Mucosa of rectum (tissue), 2 donors: Measurements from ENCODE around the gene SPDYE3.
A peak's percentile ranks its signal among the peaks of the same experiment; 100 is the strongest.
"Not testable (repeated sequence)": the region's sequence is repeated elsewhere in the genome, so short reads cannot be mapped to it uniquely, and the experiment has no call there.

Experiments used
- H3K27ac ChIP-seq, 2 donors: one replicate each; pipeline ENCODE4 v1.7.0; 2013; ENCODE audit warnings: inconsistent platforms in 2 of 2, low read depth in 2 of 2, low read length in 2 of 2
- H3K27me3 ChIP-seq, 2 donors: one replicate each; pipeline ENCODE4 v1.7.0; 2013; ENCODE audit warnings: low read length in 2 of 2; ENCODE audit not compliant: control insufficient read depth in 2 of 2, insufficient read depth in 2 of 2
- H3K36me3 ChIP-seq, 2 donors: one replicate each; pipeline ENCODE4 v1.7.0; 2013; ENCODE audit warnings: low read length in 2 of 2; ENCODE audit not compliant: control insufficient read depth in 2 of 2, insufficient read depth in 2 of 2
- H3K4me1 ChIP-seq, 2 donors: one replicate each; pipeline ENCODE4 v1.7.0; 2013; ENCODE audit warnings: low read length in 2 of 2, mild to moderate bottlenecking in 1 of 2; ENCODE audit not compliant: control insufficient read depth in 2 of 2, insufficient read depth in 2 of 2
- H3K4me3 ChIP-seq, 2 donors: one replicate each; pipeline ENCODE4 v1.7.0; 2013; ENCODE audit warnings: low read length in 2 of 2
- H3K9ac ChIP-seq, 2 donors: one replicate each; pipeline ENCODE4 v1.7.0; 2013; ENCODE audit warnings: low read length in 2 of 2, low read depth in 1 of 2, mild to moderate bottlenecking in 1 of 2
- H3K9me3 ChIP-seq, 2 donors: one replicate each; pipeline ENCODE4 v1.7.0; 2013; ENCODE audit warnings: low read length in 2 of 2; ENCODE audit not compliant: control insufficient read depth in 2 of 2
- donor health status: healthy.
- donor health status: Normal muscosa, but diverticular disease.

Gene SPDYE3

DNA sequence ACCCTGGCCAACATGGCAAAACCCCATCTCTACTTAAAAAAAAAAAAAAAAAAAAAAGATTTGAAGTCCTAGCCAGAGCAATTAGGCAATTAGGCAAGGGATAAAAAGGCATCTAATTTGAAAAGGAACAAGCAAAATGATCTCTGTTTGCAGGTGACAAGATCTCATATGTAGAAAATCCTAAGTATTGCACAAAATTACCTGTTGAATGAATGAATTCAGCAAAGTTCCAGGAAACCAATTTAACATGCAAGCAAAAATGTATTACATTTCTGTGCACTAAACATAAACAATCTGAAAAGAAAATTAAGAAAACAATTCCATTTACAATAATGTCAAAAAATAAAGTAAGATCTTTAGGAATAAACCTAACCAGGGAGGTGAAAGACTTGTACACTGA lies 55.6 kb downstream of the SPDYE3 start:
- Histone ChIP-seq H3K36me3 (peaks cover 34 to 40% of the 10 kb centered on the region in 2 donors), H3K9me3 (no peaks in the 10 kb centered on the region), H3K27me3 (no peaks in the 10 kb centered on the region), H3K9ac (no peak overlapping the region), H3K4me3 (no peak overlapping the region), H3K27ac (no peak overlapping the region), H3K4me1 (peaks cover 8% of the 10 kb centered on the region in 2 donors)

DNA sequence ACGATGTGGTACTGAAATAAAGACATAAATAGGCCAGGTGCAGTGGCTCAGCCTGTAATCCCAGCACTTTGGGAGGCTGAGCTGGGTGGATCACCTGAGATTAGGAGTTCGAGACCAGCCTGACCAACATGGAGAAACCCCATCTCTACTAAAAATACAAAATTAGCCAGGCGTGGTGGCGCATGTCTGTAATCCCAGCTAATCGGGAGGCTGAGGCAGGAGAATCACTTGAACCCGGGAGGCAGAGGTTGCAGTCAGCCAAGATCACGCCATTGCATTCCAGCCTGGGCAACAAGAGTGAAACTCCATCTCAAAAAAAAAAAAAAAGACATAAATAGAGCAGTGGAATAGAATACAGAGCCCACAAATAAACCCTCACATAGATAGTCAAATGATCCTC lies 56.3 kb downstream of the SPDYE3 start:
- H3K9me3 ChIP-seq: not testable (repeated sequence)

DNA sequence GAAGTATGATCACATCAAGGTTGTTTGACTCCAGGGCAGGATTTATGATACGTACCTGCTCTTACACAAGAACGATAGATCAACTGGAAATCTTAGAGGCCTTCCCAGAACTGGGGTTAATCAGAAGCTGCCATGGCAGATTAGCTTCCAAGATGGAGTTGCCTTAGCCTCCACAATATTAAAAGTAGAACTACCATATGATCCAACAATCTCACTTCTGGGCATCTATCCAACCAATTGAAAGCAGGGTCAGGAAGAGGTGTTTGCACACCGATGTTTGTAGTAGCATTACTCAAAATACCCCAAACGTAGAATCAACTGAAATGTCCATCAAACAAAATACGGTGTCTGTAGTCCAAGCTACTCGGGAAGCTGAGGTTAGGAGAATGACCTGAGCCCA lies 57.0 kb downstream of the SPDYE3 start:
- Histone ChIP-seq H3K27ac (no peak overlapping the region), H3K4me1 (peaks cover 8 to 11% of the 10 kb centered on the region in 2 donors), H3K27me3 (no peaks in the 10 kb centered on the region), H3K4me3 (no peak overlapping the region), H3K9ac (no peak overlapping the region), H3K9me3 (no peaks in the 10 kb centered on the region), H3K36me3 (peaks cover 27 to 31% of the 10 kb centered on the region in 2 donors)

More for the DNA sequence above, 56.3 kb downstream of the SPDYE3 start:
- Histone ChIP-seq H3K36me3 (peaks cover 34 to 36% of the 10 kb centered on the region in 2 donors), H3K4me1 (peaks cover 8 to 11% of the 10 kb centered on the region in 2 donors)
- not testable (repeated sequence) for H3K9ac ChIP-seq, H3K27me3 ChIP-seq, H3K4me3 ChIP-seq, H3K27ac ChIP-seq

DNA sequence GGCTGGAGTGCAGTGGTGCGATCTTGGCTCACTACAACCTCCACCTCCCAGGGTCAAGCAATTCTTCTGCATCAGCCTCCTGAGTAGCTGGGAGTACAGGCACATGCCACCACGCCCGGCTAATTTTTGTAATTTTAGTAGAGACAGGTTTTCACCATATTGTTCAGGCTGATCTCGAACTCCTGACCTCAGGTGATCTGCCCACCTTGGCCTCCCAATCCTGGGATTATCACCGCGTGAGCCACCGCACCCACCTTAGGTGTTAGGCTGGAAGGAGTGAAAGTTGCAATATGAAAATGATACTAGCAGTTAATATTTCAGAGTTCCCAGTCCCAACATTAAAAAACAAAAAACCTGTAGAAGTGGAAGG lies 58.5 kb downstream of the SPDYE3 start:
- peak overlapping the region; percentile 50 to 71 for H3K27ac ChIP-seq

DNA sequence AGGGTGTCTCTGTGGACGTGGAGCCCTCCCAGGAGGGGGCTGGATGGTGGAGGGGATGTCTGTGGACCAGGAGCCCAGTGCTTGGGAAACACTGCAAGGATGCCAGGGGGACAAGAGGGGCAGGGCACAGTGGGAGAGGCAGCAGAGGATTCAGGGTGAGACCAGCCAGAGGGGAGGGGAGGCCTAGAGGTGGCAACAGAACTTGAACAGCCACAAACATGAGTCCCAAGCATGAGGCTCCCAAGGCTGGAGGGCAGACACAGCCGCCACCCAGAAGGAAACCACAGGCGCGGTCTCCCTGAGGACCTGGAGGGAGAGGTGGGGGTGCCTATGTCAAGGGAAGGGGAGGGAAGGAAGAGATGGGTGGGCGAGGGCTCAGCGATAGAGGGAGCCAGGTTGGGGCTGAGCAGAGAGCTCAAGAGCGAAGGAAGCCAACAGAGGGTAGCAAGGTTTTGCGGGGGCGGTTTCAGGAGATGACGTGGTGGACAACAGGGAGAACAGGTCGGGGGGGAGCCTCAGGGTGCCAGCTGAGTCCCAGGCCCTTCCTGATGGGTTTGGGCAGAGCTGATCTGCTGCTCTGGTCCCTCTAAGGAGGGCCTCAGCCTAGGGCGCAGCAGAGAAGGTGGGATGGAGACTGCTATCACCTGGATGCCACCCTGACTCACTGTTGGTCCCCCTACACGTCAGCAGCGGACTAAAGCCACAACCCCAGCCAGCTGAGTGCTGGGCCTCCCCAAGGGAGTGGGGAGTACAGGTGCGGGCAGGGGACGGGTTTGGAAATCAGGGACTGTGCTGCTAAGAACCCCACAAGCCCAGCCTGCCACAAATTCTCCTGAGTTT lies 59.1 kb downstream of the SPDYE3 start:
- peaks cover 14 to 18% of the 10 kb centered on the region in 2 donors for H3K36me3 ChIP-seq

More for the DNA sequence above, 58.5 kb downstream of the SPDYE3 start:
- Histone ChIP-seq H3K4me1 (peaks cover 8 to 11% of the 10 kb centered on the region in 2 donors), H3K36me3 (peaks cover 20 to 23% of the 10 kb centered on the region in 2 donors)
- H3K27me3 ChIP-seq, H3K4me3 ChIP-seq, H3K9me3 ChIP-seq, H3K9ac ChIP-seq: not testable (repeated sequence)

DNA sequence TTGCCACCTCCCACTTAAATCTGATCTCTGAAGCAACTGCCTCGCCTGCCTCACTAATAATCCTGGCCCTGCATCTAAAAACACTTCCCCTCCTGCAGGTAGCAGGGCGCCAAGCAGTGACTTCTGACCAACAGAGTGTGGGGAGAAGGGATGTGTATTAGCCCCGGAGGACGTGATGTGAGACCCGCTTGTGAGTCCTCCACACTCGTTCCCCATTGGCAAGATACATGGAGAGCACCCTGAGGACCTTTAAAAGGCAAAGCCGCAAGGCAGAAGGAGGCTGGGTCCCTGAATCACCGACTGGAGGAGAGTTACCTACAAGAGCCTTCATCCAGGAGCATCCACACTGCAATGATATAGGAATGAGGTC lies 59.7 kb downstream of the SPDYE3 start:
- Histone ChIP-seq H3K9ac (no peak overlapping the region), H3K4me3 (no peak overlapping the region), H3K27me3 (no peaks in the 10 kb centered on the region), H3K36me3 (peaks cover 13% of the 10 kb centered on the region in 2 donors), H3K9me3 (no peaks in the 10 kb centered on the region), H3K4me1 (peaks cover 8 to 11% of the 10 kb centered on the region in 2 donors), H3K27ac (peak overlapping the region; percentile 50 to 71)

More for the DNA sequence above, 59.1 kb downstream of the SPDYE3 start:
- H3K4me1 ChIP-seq: peaks cover 8 to 11% of the 10 kb centered on the region in 2 donors
- H3K9ac ChIP-seq: no peak overlapping the region
- no peaks in the 10 kb centered on the region for H3K27me3 ChIP-seq
- H3K9me3 ChIP-seq: no peaks in the 10 kb centered on the region
- no peak overlapping the region for H3K4me3 ChIP-seq
- peak overlapping the region; percentile 50 to 71 for H3K27ac ChIP-seq

DNA sequence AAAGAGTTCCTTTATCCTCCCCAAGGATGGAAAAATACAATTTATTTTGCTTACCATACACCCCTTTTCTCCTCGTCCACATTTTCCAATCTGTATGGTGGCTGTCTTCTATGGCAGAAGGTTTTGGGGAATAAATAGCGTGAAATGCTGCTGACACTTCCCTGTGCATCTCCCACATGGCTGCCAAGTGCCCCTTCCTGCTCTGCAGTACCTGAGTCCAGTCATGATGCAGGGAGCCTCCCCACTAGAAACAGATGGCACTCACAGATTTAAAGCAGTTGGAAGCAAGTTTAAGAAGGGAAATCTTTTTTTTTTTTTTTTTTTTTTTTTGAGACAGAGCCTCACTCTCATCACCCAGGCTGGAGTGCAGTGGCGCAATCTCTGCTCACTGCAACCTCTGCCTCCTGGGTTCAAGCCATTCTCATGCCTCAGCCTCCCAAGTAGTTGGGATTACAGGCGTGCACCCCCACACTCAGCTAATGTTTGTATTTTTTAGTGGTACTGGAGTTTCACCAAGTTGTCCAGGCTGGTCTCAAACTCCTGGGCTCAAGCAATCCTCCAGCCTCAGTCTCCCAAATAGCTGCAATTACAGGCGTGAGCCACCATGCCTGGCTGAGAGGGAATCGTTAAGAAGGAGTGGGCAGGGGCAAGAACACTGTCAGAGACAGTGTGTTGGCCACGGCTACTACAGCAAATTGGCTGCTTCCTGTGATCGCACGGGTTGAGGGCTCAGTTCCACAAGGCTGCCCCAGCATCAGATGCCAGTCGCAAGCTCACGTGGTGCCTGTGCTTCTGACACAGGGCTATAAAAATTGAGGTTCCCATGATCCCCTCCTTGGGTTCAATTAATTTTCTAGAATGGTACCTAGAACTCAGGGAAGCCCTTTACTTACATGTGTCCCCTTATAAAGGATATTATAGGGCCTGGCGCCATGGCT lies 60.4 kb downstream of the SPDYE3 start:
- no peak overlapping the region for H3K9ac ChIP-seq
- H3K27me3 ChIP-seq: no peaks in the 10 kb centered on the region
- H3K4me1 ChIP-seq: peaks cover 8 to 11% of the 10 kb centered on the region in 2 donors
- H3K36me3 ChIP-seq: peaks cover 8 to 13% of the 10 kb centered on the region in 2 donors
- no peak overlapping the region for H3K4me3 ChIP-seq
- no peaks in the 10 kb centered on the region for H3K9me3 ChIP-seq
- peak overlapping the region; percentile 71 to 72 for H3K27ac ChIP-seq

DNA sequence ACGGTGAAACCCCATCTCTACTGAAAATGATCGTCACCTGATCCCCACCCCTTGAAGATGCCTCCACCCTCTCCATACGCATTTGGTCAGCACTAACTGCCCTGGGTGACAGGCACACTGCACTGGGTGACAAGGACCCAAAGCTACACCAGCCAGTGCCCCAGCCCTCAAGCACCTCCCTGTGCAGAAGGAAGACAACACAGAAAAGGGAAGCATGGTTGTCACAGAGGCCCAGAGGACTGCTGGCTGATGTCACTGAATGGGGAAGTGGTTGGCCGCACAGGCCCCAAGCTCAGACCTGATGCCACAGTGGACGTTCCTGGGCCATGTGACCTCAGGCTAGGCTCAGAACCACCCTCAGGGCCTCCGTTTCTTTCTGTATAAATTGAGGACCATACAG lies 61.6 kb downstream of the SPDYE3 start:
- Histone ChIP-seq H3K9me3 (no peaks in the 10 kb centered on the region), H3K9ac (peak overlapping the region in 1 of 2 donors; percentile 24), H3K27ac (peak overlapping the region; percentile 71 to 72), H3K4me3 (no peak overlapping the region), H3K27me3 (no peaks in the 10 kb centered on the region), H3K4me1 (peaks cover 8 to 11% of the 10 kb centered on the region in 2 donors), H3K36me3 (peaks cover 4 to 9% of the 10 kb centered on the region in 2 donors)

DNA sequence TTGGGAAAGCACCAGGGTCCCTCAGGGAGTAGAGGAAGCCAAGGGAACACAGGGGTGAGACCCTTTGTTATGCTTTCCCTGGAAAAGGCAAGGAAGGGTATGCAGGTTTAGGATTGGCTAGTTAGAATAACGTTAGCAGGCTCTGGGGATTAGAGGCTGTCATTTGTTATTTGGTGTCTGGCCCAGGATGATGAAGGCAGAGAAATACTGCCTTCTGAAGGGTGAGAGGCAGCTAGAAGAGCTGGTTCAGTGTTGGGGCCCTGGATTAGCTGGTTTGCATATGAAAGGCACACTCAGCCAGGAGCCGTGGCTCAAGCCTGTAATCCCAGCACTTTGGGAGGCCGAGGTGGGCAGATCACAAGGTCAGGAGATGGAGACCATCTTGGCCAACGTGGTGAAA lies 62.8 kb downstream of the SPDYE3 start:
- Histone ChIP-seq H3K9me3 (no peaks in the 10 kb centered on the region), H3K4me3 (no peak overlapping the region), H3K36me3 (peaks cover 2 to 9% of the 10 kb centered on the region in 2 donors), H3K9ac (no peak overlapping the region), H3K27me3 (no peaks in the 10 kb centered on the region), H3K27ac (no peak overlapping the region), H3K4me1 (peaks cover 8 to 11% of the 10 kb centered on the region in 2 donors)

DNA sequence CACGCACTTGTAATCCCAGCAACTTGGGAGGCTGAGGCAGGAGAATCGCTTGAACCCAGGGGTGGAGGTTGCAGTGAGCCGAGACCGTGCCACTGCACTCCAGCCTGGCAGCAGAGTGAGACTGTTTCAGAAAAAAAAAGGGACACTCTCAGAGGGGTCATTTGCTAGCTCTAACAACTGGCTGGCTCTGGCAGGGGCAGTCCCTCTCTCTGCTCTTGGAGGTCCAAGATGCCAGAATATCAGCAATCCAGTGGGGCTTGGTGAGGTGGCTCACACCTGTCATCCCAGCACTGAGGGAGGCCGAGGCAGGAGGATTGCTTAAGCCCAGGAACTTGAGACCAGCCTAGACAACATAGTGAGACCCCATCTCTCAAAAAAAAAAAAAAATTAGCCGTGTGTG lies 63.2 kb downstream of the SPDYE3 start:
- peaks cover 8 to 11% of the 10 kb centered on the region in 2 donors for H3K4me1 ChIP-seq
- no peaks in the 10 kb centered on the region for H3K27me3 ChIP-seq
- H3K27ac ChIP-seq: no peak overlapping the region
- H3K9ac ChIP-seq: no peak overlapping the region
- peaks cover 2 to 9% of the 10 kb centered on the region in 2 donors for H3K36me3 ChIP-seq
- H3K9me3 ChIP-seq: no peaks in the 10 kb centered on the region
- no peak overlapping the region for H3K4me3 ChIP-seq
